ENCODE data around the gene RTL1. TPM values are rescaled to one million over a fixed set of nuclear protein-coding genes. Genes with fewer than 3 reads are reported as not detected.

The RTL1 gene
- total RNA-seq, 1 donor: not detected

DNA sequence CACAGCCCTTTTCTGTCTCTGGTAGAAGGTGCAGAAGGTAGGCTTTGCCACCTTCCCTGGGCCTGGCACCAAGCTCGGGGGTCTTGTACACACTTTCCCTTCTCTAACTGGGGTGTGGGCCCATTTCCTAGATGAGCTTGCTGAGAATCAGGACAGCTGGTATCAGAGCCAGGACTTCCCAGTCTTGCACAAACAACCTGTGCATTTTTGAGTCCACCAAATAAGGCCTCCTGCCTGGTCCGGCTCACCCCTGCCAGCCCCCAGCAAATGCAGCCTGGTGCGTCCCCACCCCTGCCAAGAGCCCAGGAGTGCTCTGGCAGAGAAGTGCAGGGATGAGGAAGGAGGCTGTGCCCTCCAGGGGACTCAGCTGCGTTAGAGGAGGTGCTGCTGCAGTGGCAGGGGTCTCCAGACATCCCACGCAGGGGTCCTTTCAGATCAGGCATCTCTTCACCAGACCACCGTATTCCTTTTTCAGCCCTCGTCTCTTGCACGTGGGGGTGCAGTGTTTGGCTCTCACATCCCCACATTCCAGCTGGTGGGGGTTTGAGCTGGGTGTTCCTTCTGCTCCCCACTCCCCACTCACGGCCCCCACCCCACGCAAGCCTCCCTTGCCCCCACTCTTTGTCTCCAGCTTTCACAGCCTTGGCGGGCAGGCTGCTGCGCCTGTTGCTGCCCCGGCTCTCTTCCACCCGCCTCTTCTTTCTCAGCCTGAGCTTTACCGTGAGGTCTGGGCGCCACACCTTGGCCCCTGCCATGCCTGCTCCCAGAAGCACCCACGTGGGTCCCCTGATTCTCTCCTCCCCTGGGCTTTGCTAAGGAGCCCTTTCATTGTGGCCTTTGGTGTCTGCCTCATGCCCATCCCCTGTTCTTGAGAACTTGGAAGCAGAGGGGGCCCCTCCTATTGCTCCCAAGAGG lies 45.3 kb downstream of the RTL1 start:
- H3K9me3 ChIP-seq (ENCODE audit: low read depth, low read length): no peaks in the 10 kb centered on the region
- no peak overlapping the region for H3K4me3 ChIP-seq (ENCODE audit: low read length)
- H3K4me1 ChIP-seq (ENCODE audit: insufficient read depth, low read length): no peaks in the 10 kb centered on the region
- no peaks in the 10 kb centered on the region for H3K27me3 ChIP-seq (ENCODE audit: insufficient read depth, low read length)

DNA sequence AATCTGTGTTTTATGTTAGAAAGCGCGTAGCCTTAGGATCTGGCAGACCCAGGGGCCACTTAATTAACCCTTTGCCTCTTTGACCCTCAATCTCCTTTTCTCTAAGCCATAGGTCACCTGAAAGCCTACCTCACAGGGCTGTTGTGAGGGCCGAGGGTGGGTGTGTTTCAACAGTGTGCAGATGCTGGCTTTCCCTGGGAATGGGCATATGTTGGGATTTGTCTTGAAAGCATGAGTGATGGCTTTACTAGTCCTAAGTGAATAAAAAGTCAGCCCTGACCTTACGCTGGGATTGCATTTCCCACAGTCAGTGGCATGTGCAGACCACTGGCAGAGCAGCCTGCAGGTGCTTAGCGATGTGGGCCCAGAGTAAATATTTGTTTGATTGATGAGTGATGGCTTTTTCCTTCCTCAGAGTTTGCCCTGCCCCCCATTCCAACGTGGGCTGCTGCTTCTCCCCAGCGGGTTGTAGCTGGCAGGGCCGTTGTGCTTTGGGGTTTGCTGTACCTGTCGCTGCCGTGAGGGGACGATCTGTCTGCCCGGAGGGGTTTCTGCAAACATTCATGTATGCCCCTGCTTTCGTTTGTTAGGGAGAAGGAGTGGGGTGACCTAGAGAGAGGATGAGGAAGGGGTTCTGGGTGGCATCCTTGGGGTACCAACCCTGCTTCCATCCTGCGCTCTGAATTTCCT lies 46.1 kb downstream of the RTL1 start:
- H3K9me3 ChIP-seq (ENCODE audit: low read depth, low read length): no peaks in the 10 kb centered on the region
- H3K4me3 ChIP-seq (ENCODE audit: low read length): no peak overlapping the region
- H3K27me3 ChIP-seq (ENCODE audit: insufficient read depth, low read length): no peaks in the 10 kb centered on the region
- H3K4me1 ChIP-seq (ENCODE audit: insufficient read depth, low read length): no peaks in the 10 kb centered on the region

DNA sequence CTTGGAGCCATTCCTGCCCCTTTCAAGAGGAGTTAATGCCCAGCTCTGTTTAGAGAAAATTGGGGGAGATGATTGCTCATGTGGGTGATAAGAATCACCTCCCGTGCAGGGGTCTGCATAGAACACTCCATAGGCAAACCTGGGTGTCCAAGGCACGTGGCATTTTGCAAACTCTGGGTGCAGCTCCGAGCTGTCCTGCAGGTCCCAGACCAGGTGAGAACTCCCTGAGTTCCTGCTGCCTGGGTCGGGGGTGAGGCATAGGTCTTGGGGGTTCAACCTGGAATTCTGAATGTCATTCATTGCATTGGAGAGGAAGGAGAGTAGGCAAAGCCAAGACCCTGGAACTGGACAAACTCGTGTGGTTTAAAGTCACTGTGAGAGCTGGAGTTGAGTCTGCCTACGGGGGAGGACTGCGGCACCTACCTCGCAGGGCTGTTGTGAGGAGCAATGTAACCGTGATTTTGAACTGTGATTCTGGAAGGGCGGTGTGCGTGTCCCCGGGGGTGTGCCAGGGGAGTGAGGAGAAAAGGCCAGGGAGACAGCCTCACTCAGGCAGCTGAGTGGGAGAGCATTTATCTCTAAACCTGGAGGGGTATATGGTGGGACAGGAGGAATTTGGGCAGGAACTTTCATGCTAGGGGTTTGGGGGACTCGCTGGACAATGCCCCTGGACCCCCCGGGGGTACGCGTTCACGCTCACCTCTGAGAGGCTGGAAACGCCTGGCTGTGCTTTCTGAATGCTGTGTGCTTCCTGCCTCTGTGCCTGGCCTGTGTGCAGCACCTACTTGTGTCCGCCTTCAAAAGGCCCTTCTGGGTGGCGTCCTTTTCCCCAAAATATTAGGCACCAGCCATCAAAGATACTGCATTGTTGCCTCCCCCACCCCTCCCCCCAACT lies 47.2 kb downstream of the RTL1 start:
- Histone ChIP-seq H3K27me3 (ENCODE audit: insufficient read depth, low read length) (no peaks in the 10 kb centered on the region), H3K9me3 (ENCODE audit: low read depth, low read length) (no peaks in the 10 kb centered on the region), H3K4me3 (ENCODE audit: low read length) (no peak overlapping the region), H3K4me1 (ENCODE audit: insufficient read depth, low read length) (no peaks in the 10 kb centered on the region)

DNA sequence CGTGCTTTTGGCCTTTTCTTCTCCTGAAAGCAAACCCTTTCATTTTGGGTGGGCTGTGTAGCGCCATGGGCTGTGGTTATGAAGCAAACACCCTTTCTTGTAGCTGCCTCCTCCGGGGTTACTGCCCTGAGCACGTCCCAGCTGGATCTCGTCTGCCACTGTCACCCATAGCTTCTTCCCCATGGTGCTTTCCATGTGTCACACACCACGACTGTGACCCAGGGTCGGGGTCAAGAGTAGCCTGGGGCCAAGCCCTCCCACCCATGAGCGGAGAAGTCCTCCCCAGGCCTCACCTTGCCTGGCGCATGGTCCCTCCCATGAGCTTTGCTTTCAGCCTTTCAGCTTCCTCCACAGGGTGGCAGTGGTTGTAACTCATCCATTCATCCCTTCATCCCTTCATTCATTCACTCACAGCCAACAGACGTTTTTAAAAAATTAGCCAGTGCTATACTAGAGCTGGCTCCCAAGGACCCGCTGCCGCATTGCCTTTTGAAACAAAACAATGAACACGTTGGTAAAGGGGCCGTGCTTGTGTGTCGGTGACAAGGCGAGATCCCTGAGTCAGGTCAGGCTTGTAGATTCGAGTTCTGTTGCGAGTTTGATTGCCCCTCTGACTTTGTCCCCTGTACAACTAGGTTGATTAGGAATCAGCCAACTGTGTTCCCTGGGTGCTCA lies 48.1 kb downstream of the RTL1 start:
- no peaks in the 10 kb centered on the region for H3K4me1 ChIP-seq (ENCODE audit: insufficient read depth, low read length)
- H3K4me3 ChIP-seq (ENCODE audit: low read length): no peak overlapping the region
- no peaks in the 10 kb centered on the region for H3K9me3 ChIP-seq (ENCODE audit: low read depth, low read length)

DNA sequence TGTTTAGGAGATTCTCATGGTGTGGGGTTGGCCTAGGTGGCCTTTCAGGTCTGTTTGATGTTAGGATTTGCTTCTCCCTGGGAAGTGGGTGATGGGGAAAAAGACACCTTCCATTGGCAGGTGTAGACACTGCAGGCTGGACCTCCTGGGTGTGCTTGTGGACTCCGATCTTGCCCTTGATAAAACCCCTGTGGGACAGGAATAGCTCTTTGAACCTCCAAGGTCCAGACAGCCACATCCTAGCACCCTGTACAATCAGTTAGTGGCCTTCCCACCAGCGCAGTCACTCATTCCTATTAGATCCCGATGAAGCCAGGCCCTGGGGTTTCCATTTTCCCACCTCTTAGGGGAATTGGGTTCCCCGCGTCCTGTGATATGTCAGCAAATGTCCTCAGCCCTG lies 49.1 kb downstream of the RTL1 start:
- no peak overlapping the region for H3K4me3 ChIP-seq (ENCODE audit: low read length)
- H3K9me3 ChIP-seq (ENCODE audit: low read depth, low read length): no peaks in the 10 kb centered on the region
- no peaks in the 10 kb centered on the region for H3K27me3 ChIP-seq (ENCODE audit: insufficient read depth, low read length)
- H3K4me1 ChIP-seq (ENCODE audit: insufficient read depth, low read length): peaks cover 2% of the 10 kb centered on the region

More for the DNA sequence above, 48.1 kb downstream of the RTL1 start:
- no peaks in the 10 kb centered on the region for H3K27me3 ChIP-seq (ENCODE audit: insufficient read depth, low read length)

DNA sequence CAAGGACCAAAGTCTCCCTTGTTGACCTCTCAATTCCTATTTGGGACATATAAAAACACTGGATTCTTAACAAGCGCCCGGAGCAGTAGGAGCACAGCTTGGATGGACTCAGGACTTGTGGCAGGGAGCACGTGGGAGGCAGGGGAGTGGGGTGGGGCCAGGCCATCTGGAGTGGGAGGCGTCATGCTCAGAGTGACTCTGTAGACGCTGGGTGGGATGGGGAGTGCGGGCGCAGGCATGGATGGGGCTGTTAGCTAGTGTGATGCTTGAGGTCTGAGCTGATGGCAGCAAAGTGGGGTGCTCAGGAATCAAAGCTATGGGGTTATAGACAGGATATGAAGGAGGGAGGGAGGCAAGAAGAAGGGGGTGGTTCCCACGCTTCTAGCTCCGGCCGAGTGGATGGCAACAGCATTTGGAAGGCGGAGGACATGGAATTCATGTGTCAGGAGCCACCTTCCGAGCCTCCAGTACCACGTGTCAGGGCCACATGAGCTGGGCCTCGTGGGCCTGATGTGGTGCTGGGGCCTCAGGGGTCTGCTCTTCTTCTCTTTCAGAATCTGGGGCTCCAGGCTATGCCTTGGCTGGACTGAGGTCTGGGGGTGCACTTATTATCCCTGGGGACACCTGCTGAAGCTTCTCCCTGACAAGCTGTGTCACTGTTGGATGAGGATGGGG lies 51.4 kb downstream of the RTL1 start:
- Histone ChIP-seq H3K9me3 (ENCODE audit: low read depth, low read length) (no peaks in the 10 kb centered on the region), H3K27me3 (ENCODE audit: insufficient read depth, low read length) (no peaks in the 10 kb centered on the region), H3K4me3 (ENCODE audit: low read length) (no peak overlapping the region), H3K4me1 (ENCODE audit: insufficient read depth, low read length) (peaks cover 8% of the 10 kb centered on the region)

DNA sequence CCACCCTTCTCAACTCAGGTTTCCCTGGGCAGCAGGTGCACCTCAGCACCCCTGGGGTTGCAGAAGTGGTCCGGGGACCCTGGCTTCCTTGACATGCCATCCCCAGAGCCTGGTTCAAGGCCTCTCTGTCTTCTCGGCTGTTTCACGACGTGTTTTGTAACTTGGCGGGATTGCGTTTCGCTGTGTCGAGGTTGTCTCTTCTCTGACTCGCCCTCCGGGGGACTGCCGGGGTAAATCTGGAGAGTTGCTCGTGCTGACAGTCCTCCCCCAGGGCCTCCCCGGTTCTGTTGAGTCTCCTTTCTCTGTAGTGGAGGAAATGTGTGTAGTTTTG lies 52.0 kb downstream of the RTL1 start:
- Histone ChIP-seq H3K4me3 (ENCODE audit: low read length) (no peak overlapping the region), H3K4me1 (ENCODE audit: insufficient read depth, low read length) (peaks cover 8% of the 10 kb centered on the region), H3K27me3 (ENCODE audit: insufficient read depth, low read length) (no peaks in the 10 kb centered on the region), H3K9me3 (ENCODE audit: low read depth, low read length) (no peaks in the 10 kb centered on the region)

DNA sequence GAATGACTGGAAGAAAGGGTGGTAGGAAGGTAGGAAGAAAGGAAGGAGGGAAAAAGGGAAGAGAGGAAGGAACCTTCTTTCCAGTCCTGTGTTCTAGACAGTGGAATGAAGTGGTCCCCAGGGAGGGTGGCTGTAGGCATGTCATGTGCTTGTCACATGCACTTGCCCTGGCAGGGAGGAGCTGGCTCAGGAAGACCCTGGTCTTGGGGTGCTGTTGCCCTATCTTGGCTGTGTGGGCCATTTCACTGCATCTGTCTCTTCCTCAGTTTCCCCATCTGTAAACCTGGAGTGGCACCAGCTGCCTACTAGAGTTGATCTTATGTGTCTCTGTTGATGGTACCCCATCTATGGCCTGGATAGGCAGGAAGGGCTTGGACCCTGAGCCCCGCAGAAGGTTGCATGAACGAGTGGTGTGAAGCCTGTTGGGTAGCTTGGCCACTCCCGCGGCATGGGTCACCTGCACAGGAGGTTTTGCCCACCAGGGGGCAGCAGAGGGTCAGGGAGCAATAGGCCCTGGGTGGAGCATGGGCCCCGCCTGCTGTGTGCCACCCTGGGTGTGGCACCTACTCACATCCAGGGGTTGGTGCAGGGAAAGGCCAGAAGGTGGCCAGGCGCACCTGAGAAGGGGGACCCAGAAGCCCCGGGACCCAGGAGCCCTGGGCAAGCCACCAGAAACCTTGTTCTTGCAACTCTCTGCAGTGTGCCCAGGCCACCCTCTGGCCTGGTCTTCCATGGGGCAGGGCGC lies 52.5 kb downstream of the RTL1 start:
- Histone ChIP-seq H3K9me3 (ENCODE audit: low read depth, low read length) (no peaks in the 10 kb centered on the region), H3K4me3 (ENCODE audit: low read length) (no peak overlapping the region), H3K4me1 (ENCODE audit: insufficient read depth, low read length) (peaks cover 8% of the 10 kb centered on the region), H3K27me3 (ENCODE audit: insufficient read depth, low read length) (no peaks in the 10 kb centered on the region)

DNA sequence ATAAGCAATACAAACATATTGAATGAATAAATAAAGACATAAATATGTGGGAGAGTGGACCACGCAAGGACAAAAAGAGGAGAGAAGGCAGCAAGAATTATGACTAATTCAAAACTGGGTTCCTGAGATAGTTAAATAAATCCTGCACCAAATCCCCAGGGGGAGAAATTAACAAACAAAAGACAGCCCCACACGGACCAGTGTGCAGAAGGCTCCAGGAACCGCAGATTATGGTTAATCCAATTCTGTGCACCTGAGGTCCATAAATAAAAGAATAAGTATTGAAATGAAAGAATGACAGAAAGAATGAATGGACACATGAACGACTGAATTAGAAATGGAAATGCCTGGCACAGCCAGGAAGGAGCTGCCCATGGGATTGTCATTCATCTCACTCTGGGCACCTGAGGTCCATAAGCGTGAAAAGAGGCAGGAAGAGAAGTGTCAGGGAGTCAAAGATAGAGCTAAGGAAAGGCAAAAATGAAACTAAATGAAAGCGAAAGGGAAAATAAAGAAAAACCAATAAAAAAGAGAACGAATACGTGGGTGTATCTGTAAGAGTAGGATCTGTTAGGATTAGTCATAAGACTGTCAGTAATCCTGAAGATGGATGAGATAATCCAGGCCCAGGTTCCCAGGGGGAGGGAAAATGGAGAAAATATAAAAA lies 54.3 kb downstream of the RTL1 start:
- H3K4me1 ChIP-seq (ENCODE audit: insufficient read depth, low read length): peaks cover 8% of the 10 kb centered on the region
- H3K9me3 ChIP-seq (ENCODE audit: low read depth, low read length): no peaks in the 10 kb centered on the region
- H3K4me3 ChIP-seq (ENCODE audit: low read length): no peak overlapping the region
- no peaks in the 10 kb centered on the region for H3K27me3 ChIP-seq (ENCODE audit: insufficient read depth, low read length)

DNA sequence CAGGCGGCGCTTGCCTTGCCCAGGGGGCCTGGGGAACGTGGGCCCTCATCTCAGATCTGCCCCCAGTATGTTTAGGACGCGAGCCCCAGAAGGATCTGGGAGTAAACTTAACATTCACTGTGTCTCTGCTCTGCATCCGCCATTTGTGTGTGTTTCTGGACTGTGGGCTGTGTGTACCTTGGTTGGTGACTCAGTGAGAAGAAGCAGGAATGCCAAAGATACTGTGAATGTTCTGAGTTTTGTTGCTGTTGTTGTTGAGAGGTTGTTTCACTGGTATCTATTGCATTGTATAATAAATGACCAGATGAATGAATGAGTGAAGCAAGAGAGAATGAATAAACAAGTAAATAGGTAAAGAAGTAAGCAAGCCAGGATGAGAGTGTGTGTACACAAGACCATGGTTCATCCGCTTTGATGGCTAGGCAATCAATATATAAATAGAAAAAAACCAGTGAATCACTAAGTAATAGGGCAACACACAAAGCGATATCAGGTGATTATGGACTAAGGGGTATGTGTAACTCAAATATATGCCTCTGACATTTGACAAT lies 57.1 kb downstream of the RTL1 start:
- H3K4me1 ChIP-seq (ENCODE audit: insufficient read depth, low read length): peaks cover 8% of the 10 kb centered on the region
- H3K4me3 ChIP-seq (ENCODE audit: low read length): no peak overlapping the region
- H3K27me3 ChIP-seq (ENCODE audit: insufficient read depth, low read length): no peaks in the 10 kb centered on the region
- no peaks in the 10 kb centered on the region for H3K9me3 ChIP-seq (ENCODE audit: low read depth, low read length)

DNA sequence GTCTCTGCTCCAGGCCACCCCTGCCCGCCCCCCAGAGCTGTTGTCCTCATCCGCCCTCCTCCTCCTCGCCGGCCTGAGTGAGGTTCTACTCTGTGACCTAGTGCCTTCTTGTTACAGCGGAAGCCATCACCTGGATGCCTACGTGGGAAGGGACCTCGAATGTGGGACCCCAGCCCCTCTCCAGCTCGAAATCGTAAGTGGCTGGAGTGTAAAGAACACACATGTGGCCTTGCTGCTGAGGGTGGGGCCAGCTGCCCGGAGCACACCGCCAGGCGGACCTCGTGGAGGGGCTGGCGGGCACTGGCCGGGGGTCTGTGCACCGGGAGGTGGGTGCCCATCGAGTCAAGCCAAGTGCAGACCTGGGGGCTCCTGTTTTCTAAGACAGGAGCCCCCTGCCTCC lies 58.2 kb downstream of the RTL1 start:
- H3K27me3 ChIP-seq (ENCODE audit: insufficient read depth, low read length): no peaks in the 10 kb centered on the region
- H3K9me3 ChIP-seq (ENCODE audit: low read depth, low read length): no peaks in the 10 kb centered on the region
- H3K4me1 ChIP-seq (ENCODE audit: insufficient read depth, low read length): peaks cover 8% of the 10 kb centered on the region
- no peak overlapping the region for H3K4me3 ChIP-seq (ENCODE audit: low read length)

DNA sequence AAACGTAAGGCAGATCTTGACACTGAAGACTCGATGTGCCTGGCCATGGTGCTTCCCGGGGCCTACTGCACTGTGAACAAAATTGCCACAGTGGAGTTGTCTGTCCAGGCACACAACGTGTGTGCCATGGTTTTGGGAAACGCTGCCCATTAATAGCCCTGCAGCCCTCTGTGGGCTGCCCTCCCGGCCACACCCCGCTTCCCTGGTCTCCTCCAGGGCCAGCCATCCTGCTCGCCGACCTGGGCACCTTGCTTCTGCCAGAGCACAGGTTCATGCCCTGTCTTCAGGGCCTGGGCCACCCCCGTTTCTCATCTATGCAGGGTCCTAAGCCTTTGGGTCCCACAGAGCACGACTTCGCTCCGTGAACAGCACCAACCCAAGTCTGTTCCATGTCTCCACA lies 58.7 kb downstream of the RTL1 start:
- no peaks in the 10 kb centered on the region for H3K9me3 ChIP-seq (ENCODE audit: low read depth, low read length)
- H3K4me1 ChIP-seq (ENCODE audit: insufficient read depth, low read length): peaks cover 8% of the 10 kb centered on the region
- H3K27me3 ChIP-seq (ENCODE audit: insufficient read depth, low read length): no peaks in the 10 kb centered on the region
- H3K4me3 ChIP-seq (ENCODE audit: low read length): no peak overlapping the region

DNA sequence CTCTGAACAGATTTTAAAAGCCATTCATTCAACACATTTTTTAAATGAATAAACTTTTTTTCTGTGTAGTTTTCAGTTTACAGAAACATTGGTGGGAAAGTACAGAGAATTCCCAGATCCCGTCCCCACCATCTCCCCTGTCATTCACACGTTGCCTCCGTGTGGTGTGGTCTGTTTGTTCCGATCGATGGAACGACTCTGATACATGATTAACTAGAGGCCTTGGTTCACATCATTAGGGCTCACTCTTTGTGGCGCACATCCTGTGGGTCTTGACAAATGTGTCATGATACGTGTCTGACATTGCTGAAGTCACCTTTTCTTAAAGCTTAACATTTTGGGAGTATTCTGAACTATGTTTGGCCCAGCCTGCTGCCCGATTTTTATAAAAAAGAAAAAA lies 59.1 kb downstream of the RTL1 start:
- H3K4me3 ChIP-seq (ENCODE audit: low read length): no peak overlapping the region
- H3K9me3 ChIP-seq (ENCODE audit: low read depth, low read length): no peaks in the 10 kb centered on the region
- H3K4me1 ChIP-seq (ENCODE audit: insufficient read depth, low read length): peaks cover 6% of the 10 kb centered on the region
- H3K27me3 ChIP-seq (ENCODE audit: insufficient read depth, low read length): no peaks in the 10 kb centered on the region

Data from mononuclear cell (primary cell).